ENCODE data around the gene PIANP. TPM values are rescaled to one million over a fixed set of nuclear protein-coding genes. Genes with fewer than 3 reads are reported as not detected.
A peak's percentile ranks its signal among the peaks of the same experiment; 100 is the strongest.

The PIANP gene
- total and polyA plus RNA-seq, 2 donors (not counting 1 experiment from before 2014, with no cell fraction given) = 0.24 to 0.54 TPM

GRCh38 chr12:6722863-6723262 lies 22.2 kb upstream of the PIANP start:
- no peak for DNase-seq
- no peak overlapping the region for H3K4me3 ChIP-seq (ENCODE audit: control extremely low read depth in 1 of 5, extremely low read depth in 1 of 5, insufficient read depth in 1 of 5, low read depth in 2 of 5, low read length in 4 of 5)
- no peak for ATAC-seq (ENCODE audit: low read depth)
- POLR2A ChIA-PET = interaction anchor here (0.7 to 2.2 kb wide), 6 partner anchors 20 to 188 kb away, joined by 3 to 51 read pairs (median 10); partner anchors contain the start of genes GAPDH, MLF2 and ZNF384
- no peaks in the 10 kb centered on the region for H4K20me1 ChIP-seq (ENCODE audit: control insufficient read depth, insufficient read depth, low read length, poor library complexity, severe bottlenecking)
- no peak overlapping the region for H3K27ac ChIP-seq (ENCODE audit: low read length in 2 of 2)
- H3K36me3 ChIP-seq (replicated peaks in 1 of 2; ENCODE audit: control extremely low read depth in 1 of 2, control insufficient read depth in 1 of 2, extremely low read depth in 1 of 2, insufficient read depth in 2 of 2, low read length in 1 of 2) = peaks cover 2 to 9% of the 10 kb centered on the region in 2 experiments
- H3K4me2 ChIP-seq (replicated peaks; ENCODE audit: low read depth, low read length, poor library complexity, severe bottlenecking) = peak overlapping the region; percentile 79
- peaks cover 13 to 17% of the 10 kb centered on the region in 2 donors for H3K4me1 ChIP-seq (ENCODE audit: control insufficient read depth in 2 of 2, insufficient read depth in 2 of 2, low read length in 2 of 2)
- H2AFZ ChIP-seq (ENCODE audit: insufficient read depth, low read depth, low read length, poor library complexity, severe bottlenecking) = no peak overlapping the region
- no peak overlapping the region for H3K9ac ChIP-seq (ENCODE audit: low read length)
- intact Hi-C loops (cut with micrococcal nuclease) = no loop called here
- 100% methylated on average over 1 of the region's 3 CpGs for WGBS (ENCODE audit: insufficient coverage)
- no peaks in the 10 kb centered on the region for H3K27me3 Mint-ChIP-seq
- peaks cover 19% of the 10 kb centered on the region for H3K4me1 Mint-ChIP-seq
- peak overlapping the region; percentile 69 for H3K27ac Mint-ChIP-seq
- H3K9me3 Mint-ChIP-seq (ENCODE audit: insufficient read depth) = no peaks in the 10 kb centered on the region
- no peaks in the 10 kb centered on the region for H3K9me3 ChIP-seq (ENCODE audit: control extremely low read depth in 1 of 3, control insufficient read depth in 2 of 3, insufficient read depth in 1 of 3, low read length in 2 of 3)
- no peaks in the 10 kb centered on the region for H3K27me3 ChIP-seq (replicated peaks in 1 of 4; ENCODE audit: control extremely low read depth in 1 of 4, control insufficient read depth in 3 of 4, insufficient read depth in 4 of 4, low read length in 3 of 4)
- no peak for TF ChIP-seq CTCF (IDR thresholded peaks at IDR 0.05)
- no peak for TF ChIP-seq EZH2 (IDR thresholded peaks at IDR 0.05; ENCODE audit: borderline replicate concordance, insufficient read depth, low read depth, low read length, poor library complexity, severe bottlenecking)
- peak overlapping the region; percentile 45 for H3K4me3 Mint-ChIP-seq
- H3K79me2 ChIP-seq (ENCODE audit: control insufficient read depth, insufficient read depth, low read length) = peaks cover 13% of the 10 kb centered on the region
- CTCF ChIA-PET = interaction anchor here (0.7 to 3.6 kb wide), 8 partner anchors 12 to 249 kb away, joined by 4 to 34 read pairs (median 7); partner anchors contain the start of genes CDCA3, MLF2, PTMS and USP5

GRCh38 chr12:6716874-6717437 lies 16.3 kb upstream of the PIANP start:
- Mint-ChIP-seq H3K9me3 (ENCODE audit: insufficient read depth) (no peaks in the 10 kb centered on the region), H3K4me3 (no peak overlapping the region), H3K27ac (no peak overlapping the region), H3K27me3 (peaks cover 6% of the 10 kb centered on the region), H3K4me1 (no peaks in the 10 kb centered on the region)
- H2AFZ ChIP-seq (ENCODE audit: insufficient read depth, low read depth, low read length, poor library complexity, severe bottlenecking) = no peak overlapping the region
- no peaks in the 10 kb centered on the region for H3K9me3 ChIP-seq (ENCODE audit: control extremely low read depth in 1 of 3, control insufficient read depth in 2 of 3, insufficient read depth in 1 of 3, low read length in 2 of 3)
- WGBS (ENCODE audit: insufficient coverage) = no CpG with 5 or more reads among the region's 10 CpGs
- POLR2A ChIA-PET = interaction anchor here (0.7 kb wide), 1 partner anchor 102 kb away, joined by 3 read pairs; no protein-coding TSS in a partner anchor
- TF ChIP-seq CTCF (IDR thresholded peaks at IDR 0.05) (no peak), EZH2 (IDR thresholded peaks at IDR 0.05; ENCODE audit: borderline replicate concordance, insufficient read depth, low read depth, low read length, poor library complexity, severe bottlenecking) (no peak)
- H3K4me2 ChIP-seq (replicated peaks; ENCODE audit: low read depth, low read length, poor library complexity, severe bottlenecking) = no peak overlapping the region
- H3K27ac ChIP-seq (ENCODE audit: low read length in 2 of 2) = no peak overlapping the region
- CTCF ChIA-PET = no interaction called here
- H3K4me1 ChIP-seq (ENCODE audit: control insufficient read depth in 2 of 2, insufficient read depth in 2 of 2, low read length in 2 of 2) = no peaks in the 10 kb centered on the region
- intact Hi-C loops (cut with micrococcal nuclease) = no loop called here
- ATAC-seq (ENCODE audit: low read depth) (no peak), DNase-seq (no peak)
- H3K36me3 ChIP-seq (replicated peaks in 1 of 2; ENCODE audit: control extremely low read depth in 1 of 2, control insufficient read depth in 1 of 2, extremely low read depth in 1 of 2, insufficient read depth in 2 of 2, low read length in 1 of 2) = no peaks in the 10 kb centered on the region
- H3K9ac ChIP-seq (ENCODE audit: low read length) = no peak overlapping the region
- no peaks in the 10 kb centered on the region for H3K79me2 ChIP-seq (ENCODE audit: control insufficient read depth, insufficient read depth, low read length)
- no peaks in the 10 kb centered on the region for H4K20me1 ChIP-seq (ENCODE audit: control insufficient read depth, insufficient read depth, low read length, poor library complexity, severe bottlenecking)
- no peak overlapping the region for H3K4me3 ChIP-seq (ENCODE audit: control extremely low read depth in 1 of 5, extremely low read depth in 1 of 5, insufficient read depth in 1 of 5, low read depth in 2 of 5, low read length in 4 of 5)
- H3K27me3 ChIP-seq (replicated peaks in 1 of 4; ENCODE audit: control extremely low read depth in 1 of 4, control insufficient read depth in 3 of 4, insufficient read depth in 4 of 4, low read length in 3 of 4) = peaks cover 0 to 4% (median 0%) of the 10 kb centered on the region in 4 experiments

Data from B cell (primary cell).